CD4-positive, alpha-beta T cell treated with Interleukin-15 for 1 hour (primary cell): ENCODE data around the gene ANKEF1.
"Not testable (repeated sequence)": the region's sequence is repeated elsewhere in the genome, so short reads cannot be mapped to it uniquely, and the experiment has no call there.

Source experiments
- DNase-seq: peaks from one replicate; pipeline ENCODE4 v3.0.0-alpha.2; 2020

The ANKEF1 gene

GRCh38 chr20:10033905-10034650 lies 709 bp upstream of the ANKEF1 start:
- no peak for DNase-seq

GRCh38 chr20:10036321-10036720 lies 1.5 kb downstream of the ANKEF1 start:
- DNase-seq, result not testable (repeated sequence)

GRCh38 chr20:10040070-10040975 lies 5.5 kb downstream of the ANKEF1 start:
- DNase-seq, result no peak

- no peak for DNase-seq
Observed at GRCh38 chr20:10042086-10042485, 7.3 kb downstream of the ANKEF1 start.

GRCh38 chr20:10047427-10047826 lies 12.6 kb downstream of the ANKEF1 start:
- DNase-seq, result no peak

GRCh38 chr20:10051185-10051584 lies 16.4 kb downstream of the ANKEF1 start:
- no peak for DNase-seq

- DNase-seq, result no peak
Observed at GRCh38 chr20:10059006-10059405, 24.2 kb downstream of the ANKEF1 start.

GRCh38 chr20:10060226-10060625 lies 25.4 kb downstream of the ANKEF1 start:
- no peak for DNase-seq

- no peak for DNase-seq
Observed at GRCh38 chr20:10061641-10062040, 26.9 kb downstream of the ANKEF1 start.

- DNase-seq, result no peak
Observed at GRCh38 chr20:10063482-10063881, 28.7 kb downstream of the ANKEF1 start.

- no peak for DNase-seq
Observed at GRCh38 chr20:10064611-10065010, 29.8 kb downstream of the ANKEF1 start.

GRCh38 chr20:10065154-10065833 lies 30.5 kb downstream of the ANKEF1 start:
- DNase-seq, result no peak

GRCh38 chr20:10067321-10067720 lies 32.5 kb downstream of the ANKEF1 start:
- DNase-seq, result no peak

GRCh38 chr20:10074513-10074912 lies 39.7 kb downstream of the ANKEF1 start:
- DNase-seq, result no peak

- no peak for DNase-seq
Observed at GRCh38 chr20:10075606-10076005, 40.8 kb downstream of the ANKEF1 start.

- no peak for DNase-seq
Observed at GRCh38 chr20:10076126-10077080, 41.6 kb downstream of the ANKEF1 start.

GRCh38 chr20:10077081-10077471 lies 42.3 kb downstream of the ANKEF1 start:
- no peak for DNase-seq

- no peak for DNase-seq
Observed at GRCh38 chr20:10077886-10078285, 43.1 kb downstream of the ANKEF1 start.

- no peak for DNase-seq
Observed at GRCh38 chr20:10078403-10078802, 43.6 kb downstream of the ANKEF1 start.

- no peak for DNase-seq
Observed at GRCh38 chr20:10079964-10080363, 45.2 kb downstream of the ANKEF1 start.

GRCh38 chr20:10080574-10080973 lies 45.8 kb downstream of the ANKEF1 start:
- DNase-seq, result no peak

GRCh38 chr20:10089871-10090587 lies 55.2 kb downstream of the ANKEF1 start:
- no peak for DNase-seq
